Activated naive CD4-positive, alpha-beta T cell treated with anti-CD3 and anti-CD28 coated beads, Interleukin-2, amount 10 ng/mL, durations not matched to agents 7 days and 5 days (primary cell): ENCODE measurements around the gene WNT9B.
"Not testable (repeated sequence)": the region's sequence is repeated elsewhere in the genome, so short reads cannot be mapped to it uniquely, and the experiment has no call there.

Experiments used
- CTCF ChIA-PET: fragments of 350-600 bp; sonication (Branson Sonifier 250); formaldehyde crosslinking; loops from one replicate; lab custom pipeline; 2021; ENCODE audit warnings: antibody characterized with exemption; lab: Charles Lee
- DNase-seq: peaks from one replicate; pipeline ENCODE4 v3.0.0-alpha.2; 2020
- H3K27ac Mint-ChIP-seq: one replicate; pipeline ENCODE4 v1.8.0; 2021; ENCODE audit warnings: mild to moderate bottlenecking, moderate library complexity, mixed read lengths
- H3K27me3 Mint-ChIP-seq: one replicate; pipeline ENCODE4 v1.8.0; 2021; ENCODE audit warnings: mild to moderate bottlenecking, mixed read lengths
- H3K36me3 Mint-ChIP-seq: one replicate; pipeline ENCODE4 v1.8.0; 2021; ENCODE audit warnings: mixed read lengths
- H3K4me1 Mint-ChIP-seq: one replicate; pipeline ENCODE4 v1.8.0; 2021; ENCODE audit warnings: mixed read lengths
- H3K4me3 Mint-ChIP-seq: one replicate; pipeline ENCODE4 v1.8.0; 2021; ENCODE audit warnings: mild to moderate bottlenecking, moderate library complexity, mixed read lengths
- H3K9me3 Mint-ChIP-seq: one replicate; pipeline ENCODE4 v1.8.0; 2021; ENCODE audit warnings: mixed read lengths

The WNT9B gene

GRCh38 chr17:46832945-46833839 is 18.2 kb upstream of the WNT9B start:
- H3K36me3 Mint-ChIP-seq, result no peaks in the 10 kb centered on the region
- CTCF ChIA-PET, result interaction anchor here (0.8 to 3.5 kb wide), 2 partner anchors 9 to 18 kb away, joined by 3 to 32 read pairs; no protein-coding TSS in a partner anchor
- no peak for DNase-seq
- H3K9me3 Mint-ChIP-seq, result no peaks in the 10 kb centered on the region
- peaks cover 78% of the 10 kb centered on the region for H3K27me3 Mint-ChIP-seq
- no peak overlapping the region for H3K27ac Mint-ChIP-seq
- no peak overlapping the region for H3K4me3 Mint-ChIP-seq
- H3K4me1 Mint-ChIP-seq, result no peaks in the 10 kb centered on the region

- no peak overlapping the region for H3K4me3 Mint-ChIP-seq
- no peaks in the 10 kb centered on the region for H3K4me1 Mint-ChIP-seq
- H3K27me3 Mint-ChIP-seq, result peaks cover 72% of the 10 kb centered on the region
- no peaks in the 10 kb centered on the region for H3K9me3 Mint-ChIP-seq
- CTCF ChIA-PET, result interaction anchor here (1.0 to 3.5 kb wide), 2 partner anchors 9 to 10 kb away, joined by 5 to 32 read pairs; no protein-coding TSS in a partner anchor
- H3K27ac Mint-ChIP-seq, result no peak overlapping the region
- DNase-seq, result no peak
- H3K36me3 Mint-ChIP-seq, result no peaks in the 10 kb centered on the region
Observed at GRCh38 chr17:46833840-46834208, 17.6 kb upstream of the WNT9B start.

- H3K36me3 Mint-ChIP-seq, result no peaks in the 10 kb centered on the region
- no peak overlapping the region for H3K27ac Mint-ChIP-seq
- CTCF ChIA-PET, result interaction anchor here (1.0 to 3.5 kb wide), 7 partner anchors 9 to 624 kb away, joined by 3 to 32 read pairs (median 5); no protein-coding TSS in a partner anchor
- no peaks in the 10 kb centered on the region for H3K4me1 Mint-ChIP-seq
- no peak overlapping the region for H3K4me3 Mint-ChIP-seq
- DNase-seq, result no peak
- H3K27me3 Mint-ChIP-seq, result peaks cover 71% of the 10 kb centered on the region
- no peaks in the 10 kb centered on the region for H3K9me3 Mint-ChIP-seq
Observed at GRCh38 chr17:46834846-46835245, 16.5 kb upstream of the WNT9B start.

- Mint-ChIP-seq H3K4me1 (peaks cover 3% of the 10 kb centered on the region), H3K9me3 (no peaks in the 10 kb centered on the region), H3K27ac (no peak overlapping the region), H3K36me3 (no peaks in the 10 kb centered on the region), H3K4me3 (no peak overlapping the region), H3K27me3 (peaks cover 74% of the 10 kb centered on the region)
- DNase-seq, result no peak
- CTCF ChIA-PET, result interaction anchor here (1.2 to 3.5 kb wide), 5 partner anchors 12 to 94 kb away, joined by 3 to 32 read pairs (median 4); no protein-coding TSS in a partner anchor
Observed at GRCh38 chr17:46836500-46836899, 14.9 kb upstream of the WNT9B start.

GRCh38 chr17:46837521-46837920 is 13.9 kb upstream of the WNT9B start:
- no peak overlapping the region for H3K27ac Mint-ChIP-seq
- H3K9me3 Mint-ChIP-seq, result peaks cover under 1% of the 10 kb centered on the region
- no peak overlapping the region for H3K4me3 Mint-ChIP-seq
- H3K4me1 Mint-ChIP-seq, result peaks cover 3% of the 10 kb centered on the region
- CTCF ChIA-PET, result no interaction called here
- H3K36me3 Mint-ChIP-seq, result no peaks in the 10 kb centered on the region
- peaks cover 76% of the 10 kb centered on the region for H3K27me3 Mint-ChIP-seq
- DNase-seq, result no peak

GRCh38 chr17:46839211-46839610 is 12.2 kb upstream of the WNT9B start:
- peaks cover 69% of the 10 kb centered on the region for H3K27me3 Mint-ChIP-seq
- H3K4me3 Mint-ChIP-seq, result no peak overlapping the region
- peaks cover 10% of the 10 kb centered on the region for H3K9me3 Mint-ChIP-seq
- DNase-seq, result no peak
- H3K36me3 Mint-ChIP-seq, result peaks cover 4% of the 10 kb centered on the region
- CTCF ChIA-PET, result interaction anchor here (0.9 to 1.3 kb wide), 2 partner anchors 13 to 103 kb away, joined by 3 to 7 read pairs; no protein-coding TSS in a partner anchor
- H3K4me1 Mint-ChIP-seq, result peaks cover 3% of the 10 kb centered on the region
- H3K27ac Mint-ChIP-seq, result no peak overlapping the region

GRCh38 chr17:46840596-46840995 is 10.8 kb upstream of the WNT9B start:
- not testable (repeated sequence) for H3K4me1 Mint-ChIP-seq, DNase-seq, H3K27ac Mint-ChIP-seq, H3K36me3 Mint-ChIP-seq, H3K4me3 Mint-ChIP-seq, H3K9me3 Mint-ChIP-seq
- CTCF ChIA-PET, result interaction anchor here (3.5 kb wide), 1 partner anchor 100 kb away, joined by 34 read pairs; no protein-coding TSS in a partner anchor
- peaks cover 71% of the 10 kb centered on the region for H3K27me3 Mint-ChIP-seq

- DNase-seq, result peak; percentile 30
- Mint-ChIP-seq H3K27ac (no peak overlapping the region), H3K36me3 (peaks cover 4% of the 10 kb centered on the region), H3K4me3 (no peak overlapping the region), H3K27me3 (peaks cover 68% of the 10 kb centered on the region), H3K9me3 (peaks cover 10% of the 10 kb centered on the region), H3K4me1 (peaks cover 3% of the 10 kb centered on the region)
- CTCF ChIA-PET, result interaction anchor here (0.6 to 3.5 kb wide), 13 partner anchors 12 to 707 kb away, joined by 3 to 34 read pairs (median 3); no protein-coding TSS in a partner anchor
Observed at GRCh38 chr17:46841561-46842379, 9.6 kb upstream of the WNT9B start.

- no peak for DNase-seq
Observed at GRCh38 chr17:46842835-46843234, 8.5 kb upstream of the WNT9B start.

GRCh38 chr17:46847204-46848191 is 3.9 kb upstream of the WNT9B start:
- no peak overlapping the region for H3K27ac Mint-ChIP-seq
- no peak overlapping the region for H3K4me3 Mint-ChIP-seq
- H3K9me3 Mint-ChIP-seq, result peaks cover 10% of the 10 kb centered on the region
- CTCF ChIA-PET, result interaction anchor here (0.6 to 1.4 kb wide), 2 partner anchors 16 to 94 kb away, joined by 3 read pairs; no protein-coding TSS in a partner anchor
- peaks cover 4% of the 10 kb centered on the region for H3K36me3 Mint-ChIP-seq
- no peak for DNase-seq
- H3K27me3 Mint-ChIP-seq, result peaks cover 79% of the 10 kb centered on the region
- peaks cover 3% of the 10 kb centered on the region for H3K4me1 Mint-ChIP-seq

More at GRCh38 chr17:46842835-46843234, 8.5 kb upstream of the WNT9B start:
- Mint-ChIP-seq H3K27ac (no peak overlapping the region), H3K27me3 (peaks cover 70% of the 10 kb centered on the region), H3K4me3 (no peak overlapping the region), H3K4me1 (peaks cover 3% of the 10 kb centered on the region), H3K36me3 (peaks cover 4% of the 10 kb centered on the region), H3K9me3 (peaks cover 10% of the 10 kb centered on the region)
- CTCF ChIA-PET, result interaction anchor here (0.6 to 3.5 kb wide), 9 partner anchors 16 to 708 kb away, joined by 3 to 34 read pairs (median 3); no protein-coding TSS in a partner anchor

GRCh38 chr17:46848534-46848933 is 2.8 kb upstream of the WNT9B start:
- H3K4me3 Mint-ChIP-seq, result no peak overlapping the region
- peaks cover 1% of the 10 kb centered on the region for H3K9me3 Mint-ChIP-seq
- CTCF ChIA-PET, result no interaction called here
- no peak overlapping the region for H3K27ac Mint-ChIP-seq
- no peaks in the 10 kb centered on the region for H3K36me3 Mint-ChIP-seq
- no peak for DNase-seq
- peaks cover 3% of the 10 kb centered on the region for H3K4me1 Mint-ChIP-seq
- H3K27me3 Mint-ChIP-seq, result peaks cover 83% of the 10 kb centered on the region

GRCh38 chr17:46850688-46851028 is 725 bp upstream of the WNT9B start:
- H3K27me3 Mint-ChIP-seq, result peaks cover 88% of the 10 kb centered on the region
- no peak overlapping the region for H3K4me3 Mint-ChIP-seq
- H3K4me1 Mint-ChIP-seq, result peaks cover 3% of the 10 kb centered on the region
- DNase-seq, result no peak
- no peaks in the 10 kb centered on the region for H3K36me3 Mint-ChIP-seq
- H3K9me3 Mint-ChIP-seq, result no peaks in the 10 kb centered on the region
- H3K27ac Mint-ChIP-seq, result no peak overlapping the region
- CTCF ChIA-PET, result no interaction called here

- Mint-ChIP-seq H3K27ac (no peak overlapping the region), H3K9me3 (no peaks in the 10 kb centered on the region), H3K36me3 (no peaks in the 10 kb centered on the region), H3K4me1 (peaks cover 3% of the 10 kb centered on the region), H3K4me3 (no peak overlapping the region), H3K27me3 (peaks cover 69% of the 10 kb centered on the region)
- DNase-seq, result no peak
- CTCF ChIA-PET, result interaction anchor here (1.0 to 1.1 kb wide), 2 partner anchors 13 to 18 kb away, joined by 3 read pairs; no protein-coding TSS in a partner anchor
Observed at GRCh38 chr17:46853896-46854444, 2.6 kb downstream of the WNT9B start.
